DLD1 (cell line): Measurements from ENCODE around the gene ZNF787.

ENCODE experiments used
- in situ Hi-C: cut with HindIII; loops from 2 replicates; pipeline ENCODE4 v1.10.0; 2017; ENCODE audit warnings: low sequenced_read_pairs

The ZNF787 gene

DNA sequence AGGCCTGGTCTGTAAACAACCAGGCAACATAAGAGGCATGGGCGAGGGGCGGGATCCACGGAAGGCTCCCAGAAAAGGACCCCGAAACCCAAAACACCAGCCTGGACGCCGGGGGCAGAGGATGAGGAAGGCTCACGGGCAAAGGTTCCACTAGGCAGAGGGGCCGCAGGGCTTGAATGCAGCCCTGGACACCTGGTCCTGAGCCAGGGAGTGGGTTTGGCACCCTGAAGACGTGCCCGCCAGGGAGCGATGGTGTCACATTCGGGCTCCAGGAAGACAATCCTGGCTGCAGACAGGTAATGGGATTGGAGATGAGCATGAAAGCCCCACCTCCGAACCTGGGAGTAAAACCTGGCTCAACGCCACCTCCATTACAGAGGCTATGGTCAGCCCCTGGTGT, 31.8 kb downstream of the ZNF787 start:
- in situ Hi-C loops, result no loop called here

- in situ Hi-C loops, result no loop called here
Observed at GRCh38 chr19:56088497-56089215, 32.4 kb downstream of the ZNF787 start.

DNA sequence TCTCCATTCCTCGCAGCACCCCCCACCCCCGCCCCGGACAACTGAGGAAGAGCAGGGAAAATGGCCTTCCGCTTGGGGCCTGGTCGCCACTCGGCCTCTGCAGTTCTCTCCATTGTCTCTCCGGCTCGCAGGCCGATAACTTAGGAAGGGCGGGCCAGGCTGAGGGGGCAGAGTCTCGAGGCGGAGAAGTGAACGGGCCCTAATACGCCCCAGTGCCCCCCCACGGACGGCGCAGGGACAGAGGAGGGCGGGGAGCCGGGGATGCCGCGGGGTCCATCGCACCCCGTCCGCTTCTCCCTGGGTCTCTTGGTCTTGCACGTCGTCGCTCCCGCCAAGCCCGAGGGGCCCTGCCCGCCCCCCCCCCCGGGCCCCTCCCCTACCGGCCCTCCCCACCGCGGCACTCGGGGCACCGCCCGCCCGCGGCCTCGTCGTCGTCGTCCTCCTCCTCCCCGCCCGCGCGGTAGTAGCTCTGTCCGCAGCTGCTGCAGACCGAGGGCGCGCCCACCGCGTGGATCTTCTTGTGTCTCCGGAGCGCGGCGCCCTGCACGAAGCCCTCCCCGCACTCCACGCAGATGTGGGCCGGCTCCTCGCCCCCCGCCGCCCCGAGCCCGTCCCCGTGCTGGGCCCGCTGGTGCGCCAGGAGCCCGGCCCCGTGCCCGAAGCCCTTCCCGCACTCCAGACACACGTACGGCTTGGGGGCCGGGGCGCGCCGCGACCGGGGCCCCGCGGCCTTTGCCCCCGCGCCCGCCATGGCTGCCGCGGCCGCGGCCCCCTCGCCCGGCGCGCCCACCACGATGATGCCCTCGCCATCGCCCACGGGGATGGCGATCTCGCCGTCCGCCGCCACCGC, 33.2 kb downstream of the ZNF787 start:
- in situ Hi-C loops, result no loop called here

- in situ Hi-C loops, result no loop called here
Observed at GRCh38 chr19:56086671-56087430, 34.2 kb downstream of the ZNF787 start.

- in situ Hi-C loops, result no loop called here
Observed at GRCh38 chr19:56085571-56086275, 35.4 kb downstream of the ZNF787 start.

DNA sequence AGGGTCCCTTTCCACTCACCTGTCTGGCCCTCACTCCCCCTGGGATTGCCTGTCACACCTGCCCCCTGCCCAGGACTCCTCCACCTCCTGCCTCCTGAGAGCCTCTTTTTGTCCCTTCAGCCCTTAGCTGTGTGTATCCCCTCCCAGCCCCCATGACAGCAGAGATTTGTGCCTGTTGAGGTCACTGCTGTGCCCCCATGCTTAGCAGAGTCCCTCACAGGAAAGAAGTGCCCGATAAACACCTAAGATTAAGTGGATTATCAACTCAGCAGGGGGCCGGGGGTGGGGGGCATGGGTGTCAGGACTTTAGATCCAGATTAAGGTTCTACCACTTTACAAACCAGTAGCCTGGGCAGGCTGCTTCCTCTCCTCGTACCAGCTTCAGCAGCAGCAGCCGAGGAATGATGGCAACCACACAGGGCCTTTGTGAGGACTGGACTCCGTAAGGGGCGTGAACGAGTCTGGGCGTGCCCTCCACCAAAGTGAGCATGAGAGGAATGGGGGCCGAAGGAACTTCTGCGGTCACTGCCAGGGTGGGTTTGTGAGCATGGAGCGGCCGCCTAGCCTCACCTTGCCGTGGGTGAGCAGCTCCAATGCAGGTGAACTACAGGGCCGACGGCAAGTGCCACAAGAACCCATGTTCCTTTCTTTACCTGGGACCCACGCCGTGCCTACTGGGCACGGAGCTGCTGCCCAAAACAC, 36.1 kb downstream of the ZNF787 start:
- in situ Hi-C loops, result no loop called here

GRCh38 chr19:56083668-56084067, 37.4 kb downstream of the ZNF787 start:
- in situ Hi-C loops, result no loop called here

DNA sequence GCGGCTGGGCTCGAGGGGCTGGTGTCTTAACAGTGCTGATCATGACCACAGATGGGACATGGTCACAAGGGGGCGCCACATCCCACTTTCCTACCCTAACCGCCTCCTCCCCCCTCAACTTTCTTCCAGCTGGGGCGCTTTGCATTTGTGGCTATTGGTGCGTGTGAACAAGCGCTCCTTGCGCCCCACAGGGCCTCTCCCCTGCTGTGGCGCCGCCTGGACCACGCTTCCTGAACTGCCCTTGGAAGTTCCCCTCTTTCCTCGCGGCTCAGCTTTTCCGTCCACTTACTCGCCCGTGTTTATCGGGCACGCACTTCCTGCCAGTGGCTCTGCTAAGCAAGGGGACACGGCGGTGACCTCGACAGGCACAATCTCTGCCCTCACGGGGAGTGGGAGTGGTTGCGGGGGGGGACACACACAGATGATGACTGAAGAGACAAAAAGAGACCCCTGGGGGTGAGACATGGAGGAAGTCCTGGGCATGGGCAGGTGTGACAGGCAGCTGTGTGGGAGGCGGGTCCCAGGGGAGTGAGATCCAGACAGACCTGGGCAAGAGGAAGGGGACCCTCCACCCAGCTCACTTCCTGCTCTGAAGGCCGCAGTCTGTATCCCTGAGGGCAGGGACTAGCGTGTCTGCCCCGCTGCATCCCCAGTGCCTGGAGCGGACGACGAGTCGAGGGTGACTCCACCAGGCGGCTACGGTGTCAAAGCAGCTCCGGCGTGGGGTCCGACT, 40.3 kb downstream of the ZNF787 start:
- in situ Hi-C loops, result no loop called here

GRCh38 chr19:56079609-56080008, 41.5 kb downstream of the ZNF787 start:
- in situ Hi-C loops, result no loop called here

- in situ Hi-C loops, result no loop called here
Observed at GRCh38 chr19:56076498-56076897, 44.6 kb downstream of the ZNF787 start.

- in situ Hi-C loops, result no loop called here
Observed at GRCh38 chr19:56071151-56071550, 49.9 kb downstream of the ZNF787 start.

DNA sequence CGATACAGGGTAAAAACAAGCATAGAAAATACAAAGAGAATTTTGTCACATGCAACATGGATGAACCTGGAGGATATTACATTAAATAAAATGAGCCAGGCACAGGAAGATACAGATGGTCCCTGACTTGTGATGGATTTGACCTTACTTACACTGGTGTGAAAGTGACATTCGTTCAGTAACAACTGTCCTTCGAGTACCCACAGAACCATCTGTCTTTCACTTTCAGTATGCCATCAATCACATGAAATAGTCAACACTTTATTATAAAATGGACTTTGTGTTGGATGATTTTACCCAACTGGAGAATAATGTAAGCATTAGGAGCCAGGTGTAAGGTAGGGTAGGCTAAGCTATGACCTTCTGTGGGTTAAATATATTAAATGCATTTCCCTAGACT, 51.5 kb downstream of the ZNF787 start:
- in situ Hi-C loops, result no loop called here

GRCh38 chr19:56066152-56067023, 54.7 kb downstream of the ZNF787 start:
- in situ Hi-C loops, result no loop called here

DNA sequence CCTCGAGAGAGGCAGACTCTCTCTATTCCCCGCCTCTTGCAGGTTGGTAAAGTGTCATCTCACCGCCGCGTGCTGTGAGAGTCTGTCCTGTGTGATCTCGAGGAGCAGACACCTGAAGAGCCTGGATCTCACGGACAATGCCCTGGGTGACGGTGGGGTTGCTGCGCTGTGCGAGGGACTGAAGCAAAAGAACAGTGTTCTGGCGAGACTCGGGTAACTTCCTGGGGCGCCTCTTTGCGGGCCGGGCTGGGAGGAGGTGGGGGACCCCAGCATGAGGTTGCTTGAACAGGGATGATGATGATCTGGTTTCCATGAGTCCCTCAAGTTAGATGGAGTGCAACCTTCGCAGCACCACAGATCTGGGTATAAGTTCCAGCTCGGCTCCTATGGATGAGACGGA, 67.5 kb downstream of the ZNF787 start:
- in situ Hi-C loops, result no loop called here
